Measurements from ENCODE around the gene ZNF521. TPM values are rescaled to one million over a fixed set of nuclear protein-coding genes. Genes with fewer than 3 reads are reported as not detected.

ZNF521 gene
- total and polyA plus RNA-seq, 8 donors, result 0.80 to 290 (median 11.1) TPM

GRCh38 chr18:25251068-25251467 is 100.9 kb downstream of the ZNF521 start:
- TF ChIP-seq EP300 (IDR thresholded peaks at IDR 0.05) (no peak), POLR2AphosphoS5 (IDR thresholded peaks at IDR 0.05) (no peak), POLR2A (IDR thresholded peaks at IDR 0.05) (no peak)
- TF ChIP-seq, protein P1, sequence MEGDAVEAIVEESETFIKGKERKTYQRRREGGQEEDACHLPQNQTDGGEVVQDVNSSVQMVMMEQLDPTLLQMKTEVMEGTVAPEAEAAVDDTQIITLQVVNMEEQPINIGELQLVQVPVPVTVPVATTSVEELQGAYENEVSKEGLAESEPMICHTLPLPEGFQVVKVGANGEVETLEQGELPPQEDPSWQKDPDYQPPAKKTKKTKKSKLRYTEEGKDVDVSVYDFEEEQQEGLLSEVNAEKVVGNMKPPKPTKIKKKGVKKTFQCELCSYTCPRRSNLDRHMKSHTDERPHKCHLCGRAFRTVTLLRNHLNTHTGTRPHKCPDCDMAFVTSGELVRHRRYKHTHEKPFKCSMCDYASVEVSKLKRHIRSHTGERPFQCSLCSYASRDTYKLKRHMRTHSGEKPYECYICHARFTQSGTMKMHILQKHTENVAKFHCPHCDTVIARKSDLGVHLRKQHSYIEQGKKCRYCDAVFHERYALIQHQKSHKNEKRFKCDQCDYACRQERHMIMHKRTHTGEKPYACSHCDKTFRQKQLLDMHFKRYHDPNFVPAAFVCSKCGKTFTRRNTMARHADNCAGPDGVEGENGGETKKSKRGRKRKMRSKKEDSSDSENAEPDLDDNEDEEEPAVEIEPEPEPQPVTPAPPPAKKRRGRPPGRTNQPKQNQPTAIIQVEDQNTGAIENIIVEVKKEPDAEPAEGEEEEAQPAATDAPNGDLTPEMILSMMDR (IDR thresholded peaks at IDR 0.05), result no peak
- Histone ChIP-seq H3K27ac (no peak overlapping the region), H3K4me3 (no peak overlapping the region), H3K27me3 (no peaks in the 10 kb centered on the region), H3K4me1 (peaks cover 0 to 34% (median 24%) of the 10 kb centered on the region in 4 donors), H3K9me3 (no peaks in the 10 kb centered on the region), H3K36me3 (no peaks in the 10 kb centered on the region)
- DNase-seq, result no peak
- WGBS, 5 donors, result 80 to 90% (median 85%) methylated on average over 4 of the region's 4 CpGs
- intact Hi-C loops (cut with DNase I; ENCODE audit: low total_unique reads), result no loop called here

DNA sequence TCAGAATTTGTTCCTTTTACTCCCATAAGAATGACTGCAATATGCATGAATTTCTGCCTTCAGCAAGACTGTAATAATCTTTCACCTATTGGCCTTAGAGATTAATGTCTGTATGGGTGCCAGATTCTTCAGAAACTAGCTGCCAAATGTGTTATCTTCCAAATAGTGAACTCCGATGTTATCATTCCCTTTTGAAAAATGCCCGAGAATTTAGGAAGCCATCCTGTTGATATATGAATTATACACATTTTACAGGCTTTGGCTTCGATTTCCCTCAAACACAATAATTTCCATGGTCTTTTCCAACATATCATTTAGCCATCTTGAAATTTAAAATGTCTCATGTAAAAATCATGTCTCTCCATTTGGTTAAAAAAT is 101.5 kb downstream of the ZNF521 start:
- peaks cover 0 to 34% (median 24%) of the 10 kb centered on the region in 4 donors for H3K4me1 ChIP-seq
- intact Hi-C loops (cut with DNase I; ENCODE audit: low total_unique reads), result no loop called here
- H3K9me3 ChIP-seq, result no peaks in the 10 kb centered on the region
- H3K27ac ChIP-seq, result no peak overlapping the region
- H3K36me3 ChIP-seq, result no peaks in the 10 kb centered on the region
- no peak for TF ChIP-seq POLR2AphosphoS5 (IDR thresholded peaks at IDR 0.05)
- TF ChIP-seq, protein P1 (IDR thresholded peaks at IDR 0.05), result no peak
- no peak for TF ChIP-seq POLR2A (IDR thresholded peaks at IDR 0.05)
- TF ChIP-seq EP300 (IDR thresholded peaks at IDR 0.05), result no peak
- H3K4me3 ChIP-seq, result no peak overlapping the region
- WGBS, 5 donors, result 36 to 57% (median 44%) methylated on average over 3 of the region's 3 CpGs
- no peaks in the 10 kb centered on the region for H3K27me3 ChIP-seq
- DNase-seq, result no peak

DNA sequence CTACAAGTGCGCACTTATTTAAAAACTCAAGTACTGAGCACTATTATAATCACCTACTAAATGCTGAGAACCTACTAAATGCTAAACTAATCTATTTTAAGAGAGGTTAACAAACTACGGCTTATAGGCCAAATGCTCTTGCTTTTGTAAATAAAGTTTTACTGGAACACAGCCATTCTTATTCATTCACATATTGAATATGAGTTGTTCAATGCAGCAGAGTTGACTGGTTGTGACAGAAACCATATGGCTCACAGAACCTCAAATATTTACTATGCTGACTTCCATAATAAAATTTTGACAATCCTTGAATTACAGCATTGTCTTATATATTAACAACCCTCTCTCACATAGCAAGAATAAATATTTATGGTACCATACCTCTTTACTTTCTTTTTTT is 103.2 kb downstream of the ZNF521 start:
- TF ChIP-seq POLR2AphosphoS5 (IDR thresholded peaks at IDR 0.05) (no peak), EP300 (IDR thresholded peaks at IDR 0.05) (no peak), POLR2A (IDR thresholded peaks at IDR 0.05) (no peak)
- TF ChIP-seq, protein P1 (IDR thresholded peaks at IDR 0.05), result no peak
- Histone ChIP-seq H3K9me3 (no peaks in the 10 kb centered on the region), H3K36me3 (no peaks in the 10 kb centered on the region), H3K27me3 (no peaks in the 10 kb centered on the region), H3K4me1 (peaks cover 0 to 34% (median 24%) of the 10 kb centered on the region in 4 donors), H3K4me3 (no peak overlapping the region), H3K27ac (no peak overlapping the region)
- WGBS, 5 donors, result 32 to 61% (median 45%) methylated on average over 2 of the region's 2 CpGs
- DNase-seq, result no peak
- intact Hi-C loops (cut with DNase I; ENCODE audit: low total_unique reads), result no loop called here

DNA sequence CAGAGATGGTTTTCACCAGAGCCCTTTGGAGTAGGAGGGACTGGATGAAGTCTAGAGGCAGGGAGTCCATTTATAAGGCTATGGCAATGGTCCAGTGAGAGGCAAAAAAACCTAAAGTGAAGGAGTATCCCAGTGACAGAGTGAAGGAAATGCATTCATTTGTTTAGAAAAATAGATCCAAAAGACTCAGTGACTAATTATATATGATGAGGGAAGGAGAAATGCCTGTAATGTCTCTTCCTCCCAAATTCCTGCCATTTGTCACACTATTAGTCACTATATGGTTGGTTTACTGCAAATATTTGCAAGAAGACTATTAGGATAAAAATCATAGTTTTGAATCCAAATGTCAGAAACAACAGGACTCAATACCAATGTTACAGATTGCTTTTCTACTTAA is 104.2 kb downstream of the ZNF521 start:
- intact Hi-C loops (cut with DNase I; ENCODE audit: low total_unique reads), result no loop called here
- Histone ChIP-seq H3K36me3 (no peaks in the 10 kb centered on the region), H3K27ac (no peak overlapping the region), H3K4me1 (peaks cover 0 to 34% (median 24%) of the 10 kb centered on the region in 4 donors), H3K9me3 (no peaks in the 10 kb centered on the region), H3K27me3 (no peaks in the 10 kb centered on the region), H3K4me3 (no peak overlapping the region)
- TF ChIP-seq EP300 (IDR thresholded peaks at IDR 0.05), result no peak
- TF ChIP-seq, protein P1 (IDR thresholded peaks at IDR 0.05), result no peak
- no peak for TF ChIP-seq POLR2A (IDR thresholded peaks at IDR 0.05)
- TF ChIP-seq POLR2AphosphoS5 (IDR thresholded peaks at IDR 0.05), result no peak
- DNase-seq, result no peak
